GM18498 (cell line): Measurements from ENCODE around the gene C2orf15.
"Not testable (repeated sequence)": the region's sequence is repeated elsewhere in the genome, so short reads cannot be mapped to it uniquely, and the experiment has no call there.

ENCODE experiments used
- ATAC-seq: cut with Tn5 transposase; IDR thresholded peaks from one replicate; pipeline ENCODE4 v1.9.1; 2021; ENCODE audit warnings: mild to moderate bottlenecking, moderate library complexity; ENCODE audit not compliant: unreplicated experiment

Gene C2orf15

GRCh38 chr2:99141110-99142108 is at the start of gene C2orf15:
TSS of gene C2orf15 (plus strand) at chr2:99141707. CDS start at chr2:99150559, 8,852 bp downstream.
- ATAC-seq, result peak; percentile 94

- ATAC-seq, result no peak
These were observed 44.8 kb upstream of the C2orf15 start for GRCh38 chr2:99096728-99097127.

- ATAC-seq, result no peak
These were observed 39.8 kb upstream of the C2orf15 start for GRCh38 chr2:99101697-99102096.

- no peak for ATAC-seq
These were observed 37.5 kb upstream of the C2orf15 start for GRCh38 chr2:99104006-99104405.

- ATAC-seq, result no peak
These were observed 34.6 kb upstream of the C2orf15 start for GRCh38 chr2:99106913-99107312.

- ATAC-seq, result no peak
These were observed 30.3 kb upstream of the C2orf15 start for GRCh38 chr2:99111236-99111635.

GRCh38 chr2:99111945-99112344 is 29.6 kb upstream of the C2orf15 start:
- ATAC-seq, result no peak

- no peak for ATAC-seq
These were observed 28.9 kb upstream of the C2orf15 start for GRCh38 chr2:99112617-99113016.

- no peak for ATAC-seq
These were observed 13.5 kb upstream of the C2orf15 start for GRCh38 chr2:99127981-99128380.

GRCh38 chr2:99135044-99135556 is 6.4 kb upstream of the C2orf15 start:
- not testable (repeated sequence) for ATAC-seq

- no peak for ATAC-seq
These were observed 2.5 kb upstream of the C2orf15 start for GRCh38 chr2:99139003-99139402.

- no peak for ATAC-seq
These were observed 1.2 kb upstream of the C2orf15 start for GRCh38 chr2:99140056-99140859.

- ATAC-seq, result peak; percentile 38
These were observed 722 bp upstream of the C2orf15 start for GRCh38 chr2:99140860-99141109.

GRCh38 chr2:99150706-99151105 is 9.2 kb downstream of the C2orf15 start:
- ATAC-seq, result no peak

- no peak for ATAC-seq
These were observed 10.8 kb downstream of the C2orf15 start for GRCh38 chr2:99152199-99152895.

GRCh38 chr2:99153921-99154604 is 12.6 kb downstream of the C2orf15 start:
- no peak for ATAC-seq

- ATAC-seq, result peak; percentile 96
These were observed 13.4 kb downstream of the C2orf15 start, which contains the start of the genes LIPT1 and TSGA10 for GRCh38 chr2:99154643-99155536. TSS of gene LIPT1 (plus strand) at chr2:99154967. CDS start at chr2:99161958, 6,991 bp downstream. TSS of gene TSGA10 (minus strand) at chr2:99154942. CDS start at chr2:99109439, 45,503 bp downstream.

GRCh38 chr2:99156891-99157290 is 15.4 kb downstream of the C2orf15 start:
- no peak for ATAC-seq

GRCh38 chr2:99158599-99158998 is 17.1 kb downstream of the C2orf15 start:
- ATAC-seq, result no peak
